IMR-90 (cell line): ENCODE results near the gene STIL. TPM values are rescaled to one million over a fixed set of nuclear protein-coding genes. Genes with fewer than 3 reads are reported as not detected.

Experiments
- ATAC-seq: fragments of 200-7000 bp; cut with Tn5 transposase; 2 replicates; pipeline ENCODE4 v1.9.1; 2020; ENCODE audit warnings: low read depth, mild to moderate bottlenecking, moderate library complexity
- BruUV-seq: library from RNA; stranded (reverse); fragments of 400-500 nt; replicated peaks from 2 replicates; lab custom pipeline; 2021; lab: Mats Ljungman, UMichigan
- CTCF ChIA-PET: fragments of 300-600 bp; formaldehyde crosslinking; extraction: SDS; loops from one replicate; lab custom pipeline; 2021; ENCODE audit warnings: antibody characterized with exemption; lab: Yijun Ruan, JAX
- POLR2A ChIA-PET: fragments of 300-600 bp; sonication (Branson Sonifier 250); formaldehyde crosslinking; loops from one replicate; lab custom pipeline; 2022; ENCODE audit warnings: antibody characterized with exemption; ENCODE audit not compliant: unreplicated experiment; lab: Charles Lee
- DNase-seq: peaks from one replicate; pipeline ENCODE4 v3.0.0; 2013
- H2AFZ ChIP-seq: replicated peaks from 2 replicates; pipeline ENCODE3; 2013; ENCODE audit warnings: low read length, mild to moderate bottlenecking; ENCODE audit not compliant: poor library complexity
- H2AK5ac ChIP-seq: 2 replicates; pipeline ENCODE4 v1.6.1; 2013; ENCODE audit warnings: low read depth, low read length, inconsistent platforms
- H2AK9ac ChIP-seq: replicated peaks from 2 replicates; pipeline ENCODE3; 2013; ENCODE audit warnings: mild to moderate bottlenecking, low read depth, low read length, moderate library complexity; ENCODE audit not compliant: poor library complexity
- H2BK120ac ChIP-seq: 2 replicates; pipeline ENCODE4 v1.6.1; 2013; ENCODE audit warnings: low read depth, low read length, inconsistent platforms
- H2BK15ac ChIP-seq: 3 replicates; pipeline ENCODE4 v1.6.1; 2013; ENCODE audit warnings: low read depth, low read length, inconsistent platforms
- H2BK20ac ChIP-seq: 2 replicates; pipeline ENCODE4 v1.6.1; 2013; ENCODE audit warnings: low read depth, mild to moderate bottlenecking, inconsistent platforms, low read length, moderate library complexity
- H2BK5ac ChIP-seq: 2 replicates; pipeline ENCODE4 v1.6.1; 2013; ENCODE audit warnings: mild to moderate bottlenecking, low read depth, low read length, inconsistent platforms; ENCODE audit not compliant: poor library complexity, severe bottlenecking
- H3K14ac ChIP-seq: replicated peaks from 2 replicates; pipeline ENCODE4 v1.6.1; 2013; ENCODE audit warnings: low read depth, low read length, inconsistent platforms
- H3K18ac ChIP-seq: 2 replicates; pipeline ENCODE4 v1.6.1; 2013; ENCODE audit warnings: low read depth, low read length, control low read depth
- H3K23ac ChIP-seq: 2 replicates; pipeline ENCODE4 v1.6.1; 2013; ENCODE audit warnings: low read depth, low read length, inconsistent platforms
- H3K27ac ChIP-seq: 2 replicates; pipeline ENCODE4 v1.5.1; 2013; ENCODE audit warnings: mild to moderate bottlenecking, control low read depth, low read length; ENCODE audit not compliant: insufficient read depth
- H3K27me3 ChIP-seq: 2 replicates; pipeline ENCODE4 v1.6.1; 2013; ENCODE audit warnings: low read length; ENCODE audit not compliant: control insufficient read depth, insufficient read depth
- H3K36me3 ChIP-seq: 2 replicates; pipeline ENCODE4 v1.6.1; 2013; ENCODE audit warnings: low read length, mixed read lengths; ENCODE audit not compliant: control insufficient read depth, insufficient read depth
- H3K4ac ChIP-seq: 2 replicates; pipeline ENCODE4 v1.6.1; 2013; ENCODE audit warnings: low read depth, low read length, inconsistent platforms
- H3K4me1 ChIP-seq: 2 replicates; pipeline ENCODE4 v1.6.1; 2013; ENCODE audit warnings: low read length, mixed read lengths; ENCODE audit not compliant: control insufficient read depth, insufficient read depth
- H3K4me2 ChIP-seq: 2 replicates; pipeline ENCODE4 v1.6.1; 2013; ENCODE audit warnings: low read depth, mild to moderate bottlenecking, control low read depth, low read length, moderate library complexity
- H3K4me3 ChIP-seq: 2 replicates; pipeline ENCODE4 v1.5.1; 2013; ENCODE audit warnings: low read depth, mild to moderate bottlenecking, control low read depth, low read length, moderate library complexity; ENCODE audit not compliant: insufficient read depth
- H3K56ac ChIP-seq: 2 replicates; pipeline ENCODE4 v1.6.1; 2013; ENCODE audit warnings: low read length, inconsistent platforms; ENCODE audit not compliant: insufficient read depth; ENCODE audit errors: extremely low read depth
- H3K79me1 ChIP-seq, 2 experiments: 2 replicates each; pipeline ENCODE4 v1.6.1; 2013; ENCODE audit warnings: low read length in 2 of 2, inconsistent platforms in 1 of 2, low read depth in 1 of 2
- H3K9ac ChIP-seq: 2 replicates; pipeline ENCODE4 v1.6.1; 2013; ENCODE audit warnings: low read depth, low read length, control low read depth
- H3K9me1 ChIP-seq: 2 replicates; pipeline ENCODE4 v1.6.1; 2013; ENCODE audit warnings: low read length, inconsistent platforms; ENCODE audit not compliant: insufficient read depth
- H3K9me3 ChIP-seq: 2 replicates; pipeline ENCODE4 v1.6.1; 2013; ENCODE audit warnings: low read length; ENCODE audit not compliant: control insufficient read depth, insufficient read depth
- H4K20me1 ChIP-seq: 2 replicates; pipeline ENCODE4 v1.6.1; 2013; ENCODE audit warnings: low read length, inconsistent platforms; ENCODE audit not compliant: insufficient read depth
- H4K5ac ChIP-seq: 2 replicates; pipeline ENCODE4 v1.6.1; 2013; ENCODE audit warnings: mild to moderate bottlenecking, low read depth, low read length, control low read depth
- H4K8ac ChIP-seq, 2 experiments: 2 replicates each; pipeline ENCODE4 v1.6.1; 2013; ENCODE audit warnings: low read depth in 2 of 2, low read length in 2 of 2, control low read depth in 1 of 2, inconsistent platforms in 1 of 2
- H4K91ac ChIP-seq: 2 replicates; pipeline ENCODE4 v1.6.1; 2013; ENCODE audit warnings: low read depth, low read length, inconsistent platforms; ENCODE audit not compliant: insufficient read depth
- BHLHE40 ChIP-seq: fragments of 150-350 bp; IDR thresholded peaks from 2 replicates; pipeline ENCODE4 v1.6.1; 2016; ENCODE audit warnings: mild to moderate bottlenecking, low read depth, low read length
- CEBPB ChIP-seq: IDR thresholded peaks from 2 replicates; pipeline ENCODE4 v1.6.1; 2012; ENCODE audit warnings: low read depth, low read length, improper control_type of control experiment
- CHD1 ChIP-seq: IDR thresholded peaks from 2 replicates; pipeline ENCODE4 v1.6.1; 2012; ENCODE audit warnings: low read depth, low read length, improper control_type of control experiment
- ELK1 ChIP-seq: fragments of 150-350 bp; IDR thresholded peaks from 2 replicates; pipeline ENCODE4 v1.6.1; 2016; ENCODE audit warnings: low read depth, mild to moderate bottlenecking, low read length, moderate library complexity, borderline replicate concordance
- FOS ChIP-seq: fragments of 150-350 bp; IDR thresholded peaks from 2 replicates; pipeline ENCODE4 v1.6.1; 2016; ENCODE audit warnings: low read depth, low read length
- MAFK ChIP-seq: IDR thresholded peaks from 2 replicates; pipeline ENCODE4 v1.6.1; 2012; ENCODE audit warnings: low read depth, low read length, improper control_type of control experiment
- MAZ ChIP-seq: IDR thresholded peaks from 2 replicates; pipeline ENCODE4 v1.6.1; 2012; ENCODE audit warnings: low read depth, mild to moderate bottlenecking, low read length, improper control_type of control experiment, moderate library complexity, borderline replicate concordance
- MXI1 ChIP-seq: IDR thresholded peaks from 2 replicates; pipeline ENCODE4 v1.6.1; 2012; ENCODE audit warnings: low read depth, mild to moderate bottlenecking, low read length, moderate library complexity, borderline replicate concordance
- NFE2L2 ChIP-seq: fragments of 150-350 bp; IDR thresholded peaks from 2 replicates; pipeline ENCODE4 v1.6.1; 2016; ENCODE audit warnings: low read depth, mild to moderate bottlenecking, low read length
- POLR2A ChIP-seq: IDR thresholded peaks from 2 replicates; pipeline ENCODE4 v1.6.1; 2012; ENCODE audit warnings: mild to moderate bottlenecking, low read depth, low read length
- RAD21 ChIP-seq: IDR thresholded peaks from 2 replicates; pipeline ENCODE4 v1.6.1; 2012; ENCODE audit warnings: low read length, improper control_type of control experiment
- RCOR1 ChIP-seq: IDR thresholded peaks from 2 replicates; pipeline ENCODE4 v1.6.1; 2012; ENCODE audit warnings: mild to moderate bottlenecking, low read length, improper control_type of control experiment; ENCODE audit not compliant: insufficient replicate concordance
- RFX5 ChIP-seq: IDR thresholded peaks from 2 replicates; pipeline ENCODE4 v1.8.0; 2012; ENCODE audit warnings: low read depth, mild to moderate bottlenecking, low read length, moderate library complexity
- SMC3 ChIP-seq: fragments of 150-350 bp; IDR thresholded peaks from 2 replicates; pipeline ENCODE4 v1.6.1; 2016; ENCODE audit warnings: low read depth, mild to moderate bottlenecking, antibody characterized with exemption, low read length, moderate library complexity
- WGBS, 2 experiments: methylation state at CpG; one replicate each; pipeline versions ENCODE4 v1.1.5 to v1.1.7; 2013; ENCODE audit warnings: missing lambda C conversion rate in 2 of 2; ENCODE audit not compliant: insufficient read length in 1 of 2; ENCODE audit errors: extremely low coverage in 2 of 2; 5-methylcytosine and 5-hydroxymethylcytosine counted together
- dilution Hi-C: fragments of 300-500 bp; cut with HindIII; formaldehyde crosslinking; loops from one replicate; pipeline ENCODE4 v1.14.3; 2018; ENCODE audit warnings: low sequenced_read_pairs; ENCODE audit not compliant: unreplicated experiment
- in situ Hi-C: fragments of 300-500 bp; cut with MboI; formaldehyde crosslinking; loops from 3 replicates; pipeline ENCODE4 v1.14.3; 2019; ENCODE audit warnings: low sequenced_read_pairs, inconsistent platforms, mixed read lengths
- intact Hi-C: fragments of 100-400 bp; cut with micrococcal nuclease; formaldehyde crosslinking; loops from 2 replicates; pipeline ENCODE4 v1.10.0; 2022
- polyA plus RNA-seq, 3 experiments: library from polyadenylated mRNA; depleted of rRNA; stranded (reverse); fragments of >200 nt; gene quantifications; 2 replicates each; pipeline ENCODE4 v1.2.3, GENCODE V29; 2012; ENCODE audit warnings: low replicate concordance in 1 of 3
- total RNA-seq: library from RNA; depleted of rRNA; stranded (reverse); fragments of >200 nt; gene quantifications from 2 replicates; pipeline ENCODE4 v1.2.3, GENCODE V29; 2012
- TF ChIP-seq, protein P1 (sequence below): fragments of 150-350 bp; IDR thresholded peaks from 2 replicates; pipeline ENCODE4 v1.6.1; 2017; ENCODE audit warnings: mild to moderate bottlenecking, antibody characterized with exemption, low read length, low read depth
- TF ChIP-seq, protein P2 (sequence below): conservative IDR thresholded peaks from 2 replicates; pipeline ENCODE4 v1.5.1; 2012; ENCODE audit warnings: mild to moderate bottlenecking, low read depth, low read length, improper control_type of control experiment

STIL gene
- total and polyA plus RNA-seq, 2 of the 4 experiments (the other 2 are of a cell fraction): 6.8 to 17.2 TPM

DNA sequence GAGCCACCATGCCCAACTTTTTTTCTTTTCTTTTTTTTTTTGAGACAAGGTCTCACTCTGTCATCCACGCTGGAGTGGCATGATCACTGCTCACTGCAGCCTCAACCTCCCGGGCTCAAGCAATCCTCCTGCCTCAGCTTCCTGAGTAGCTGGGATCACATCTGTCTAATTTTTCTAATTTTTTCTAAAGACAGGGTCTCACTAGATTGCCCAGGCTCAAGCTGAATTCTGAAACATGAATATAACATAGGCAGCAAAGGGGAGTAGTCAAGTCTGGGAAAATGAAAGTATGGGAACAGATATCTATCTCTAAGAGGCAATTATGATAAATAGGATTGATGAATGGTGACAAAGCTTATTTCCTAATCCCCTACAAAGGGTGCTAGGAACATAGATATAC, 12.3 kb upstream of the STIL start:
- Histone ChIP-seq H3K9ac (no peak overlapping the region), H3K56ac (no peak overlapping the region), H3K9me3 (no peaks in the 10 kb centered on the region), H4K5ac (no peak overlapping the region), H3K4me3 (no peak overlapping the region), H4K91ac (no peak overlapping the region), H3K27ac (no peak overlapping the region), H2BK20ac (no peak overlapping the region), H4K8ac (no peak overlapping the region), H2BK15ac (no peak overlapping the region), H2AK9ac (no peak overlapping the region), H3K14ac (no peak overlapping the region), H2AFZ (no peak overlapping the region), H3K23ac (no peak overlapping the region), H2BK5ac (no peak overlapping the region), H3K27me3 (no peaks in the 10 kb centered on the region), H2AK5ac (no peak overlapping the region), H2BK120ac (no peak overlapping the region), H3K4me1 (no peaks in the 10 kb centered on the region), H3K4me2 (no peak overlapping the region), H3K18ac (no peak overlapping the region), H3K36me3 (no peaks in the 10 kb centered on the region), H3K9me1 (no peaks in the 10 kb centered on the region), H4K20me1 (no peaks in the 10 kb centered on the region), H3K4ac (no peak overlapping the region), H3K79me1 (no peaks in the 10 kb centered on the region)
- ChIA-PET CTCF (interaction anchor here (0.6 to 0.8 kb wide), 3 partner anchors 9 to 147 kb away, joined by 3 to 4 read pairs (median 3); no protein-coding TSS in a partner anchor), POLR2A (no interaction called here)
- intact Hi-C loops (no loop called here), in situ Hi-C loops (no loop called here), dilution Hi-C loops (no loop called here)
- ATAC-seq: no peak
- WGBS, 2 experiments: no CpG with 5 or more reads among the region's 2 CpGs
- DNase-seq: no peak
- BruUV-seq: no TSS peak
- TF ChIP-seq NFE2L2: no peak
- TF ChIP-seq MAFK: no peak
- no peak for TF ChIP-seq RFX5
- TF ChIP-seq SMC3: no peak
- TF ChIP-seq CHD1: no peak
- no peak for TF ChIP-seq BHLHE40
- TF ChIP-seq RAD21: no peak
- TF ChIP-seq RCOR1: no peak
- TF ChIP-seq MXI1: no peak
- TF ChIP-seq, protein P1, sequence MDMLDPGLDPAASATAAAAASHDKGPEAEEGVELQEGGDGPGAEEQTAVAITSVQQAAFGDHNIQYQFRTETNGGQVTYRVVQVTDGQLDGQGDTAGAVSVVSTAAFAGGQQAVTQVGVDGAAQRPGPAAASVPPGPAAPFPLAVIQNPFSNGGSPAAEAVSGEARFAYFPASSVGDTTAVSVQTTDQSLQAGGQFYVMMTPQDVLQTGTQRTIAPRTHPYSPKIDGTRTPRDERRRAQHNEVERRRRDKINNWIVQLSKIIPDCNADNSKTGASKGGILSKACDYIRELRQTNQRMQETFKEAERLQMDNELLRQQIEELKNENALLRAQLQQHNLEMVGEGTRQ: no peak
- TF ChIP-seq, protein P2, sequence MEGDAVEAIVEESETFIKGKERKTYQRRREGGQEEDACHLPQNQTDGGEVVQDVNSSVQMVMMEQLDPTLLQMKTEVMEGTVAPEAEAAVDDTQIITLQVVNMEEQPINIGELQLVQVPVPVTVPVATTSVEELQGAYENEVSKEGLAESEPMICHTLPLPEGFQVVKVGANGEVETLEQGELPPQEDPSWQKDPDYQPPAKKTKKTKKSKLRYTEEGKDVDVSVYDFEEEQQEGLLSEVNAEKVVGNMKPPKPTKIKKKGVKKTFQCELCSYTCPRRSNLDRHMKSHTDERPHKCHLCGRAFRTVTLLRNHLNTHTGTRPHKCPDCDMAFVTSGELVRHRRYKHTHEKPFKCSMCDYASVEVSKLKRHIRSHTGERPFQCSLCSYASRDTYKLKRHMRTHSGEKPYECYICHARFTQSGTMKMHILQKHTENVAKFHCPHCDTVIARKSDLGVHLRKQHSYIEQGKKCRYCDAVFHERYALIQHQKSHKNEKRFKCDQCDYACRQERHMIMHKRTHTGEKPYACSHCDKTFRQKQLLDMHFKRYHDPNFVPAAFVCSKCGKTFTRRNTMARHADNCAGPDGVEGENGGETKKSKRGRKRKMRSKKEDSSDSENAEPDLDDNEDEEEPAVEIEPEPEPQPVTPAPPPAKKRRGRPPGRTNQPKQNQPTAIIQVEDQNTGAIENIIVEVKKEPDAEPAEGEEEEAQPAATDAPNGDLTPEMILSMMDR: no peak
- no peak for TF ChIP-seq MAZ
- no peak for TF ChIP-seq ELK1
- no peak for TF ChIP-seq POLR2A
- no peak for TF ChIP-seq CEBPB
- no peak for TF ChIP-seq FOS
